HCT116 (cell line): Measurements from ENCODE around the gene ATP2C1. TPM values are rescaled to one million over a fixed set of nuclear protein-coding genes. Genes with fewer than 3 reads are reported as not detected.

Experiments
- ATAC-seq: fragments of 200-7000 bp; cut with Tn5 transposase; 2 replicates; pipeline ENCODE4 v1.9.1; 2020; ENCODE audit warnings: mild to moderate bottlenecking, moderate library complexity
- BruUV-seq: library from RNA; stranded (reverse); fragments of 400-500 nt; replicated peaks from 2 replicates; lab custom pipeline; 2021; lab: Mats Ljungman, UMichigan
- CTCF ChIA-PET: fragments of 300-600 bp; sonication (Branson Sonifier 250); formaldehyde crosslinking; loops from one replicate; lab custom pipeline; 2021; ENCODE audit warnings: antibody characterized with exemption; lab: Charles Lee
- POLR2A ChIA-PET: fragments of 300-600, 350-600 bp; sonication (Branson Sonifier 250); formaldehyde crosslinking; loops from one replicate; lab custom pipeline; 2021; ENCODE audit warnings: antibody characterized with exemption; lab: Charles Lee
- RAD21 ChIA-PET, 2 experiments: fragments of 300-600 bp; sonication (Branson Sonifier 250); formaldehyde crosslinking; loops; one replicate each; lab custom pipeline; 2023; ENCODE audit warnings: low total read pairs in 2 of 2; ENCODE audit not compliant: uncharacterized antibody in 2 of 2, unreplicated experiment in 2 of 2, low non-redundant PET in 1 of 2; lab: Charles Lee
- DNase-seq: peaks from one replicate; pipeline ENCODE4 v3.0.0-alpha.2; 2010; ENCODE audit warnings: low read depth, low spot score
- H2AFZ ChIP-seq: fragments of 200-600 bp; shearing (Covaris generic), sonication (generic); 2 replicates; pipeline ENCODE4 v1.6.1; 2017; ENCODE audit warnings: low read depth, mixed run types, mixed read lengths, antibody characterized with exemption, low read length; ENCODE audit not compliant: poor library complexity, severe bottlenecking
- H3K27ac ChIP-seq: 2 replicates; pipeline ENCODE4 v1.5.1; 2012; ENCODE audit warnings: low read depth, low read length
- H3K27me3 ChIP-seq: fragments of 200-600 bp; sonication (generic); 2 replicates; pipeline ENCODE4 v1.6.1; 2016; ENCODE audit warnings: mixed run types, low read length, mixed read lengths; ENCODE audit not compliant: insufficient read depth
- H3K36me3 ChIP-seq, 2 experiments: fragments of 200-500 bp in 1 of 2; fragments of 200-600 bp in 1 of 2; sonication (Bioruptor generic) in 1 of 2; sonication (generic) in 1 of 2; 2 replicates each; pipeline versions ENCODE4 v1.5.1 to v1.6.1; 2014 to 2016; ENCODE audit warnings: low read length in 2 of 2, inconsistent platforms in 1 of 2, mixed read lengths in 1 of 2, mixed run types in 1 of 2; ENCODE audit not compliant: insufficient read depth in 2 of 2, control insufficient read depth in 1 of 2
- H3K4me1 ChIP-seq, 2 experiments: fragments of 200-600 bp in 1 of 2; sonication (generic) in 1 of 2; 2 replicates each; pipeline versions ENCODE4 v1.5.1 to v1.6.1; 2012 to 2017; ENCODE audit warnings: low read length in 2 of 2, inconsistent platforms in 1 of 2, mild to moderate bottlenecking in 1 of 2, mixed read lengths in 1 of 2, mixed run types in 1 of 2, moderate library complexity in 1 of 2; ENCODE audit not compliant: insufficient read depth in 2 of 2, control insufficient read depth in 1 of 2
- H3K4me2 ChIP-seq: fragments of 200-600 bp; sonication (generic); 2 replicates; pipeline ENCODE4 v1.6.1; 2017; ENCODE audit warnings: mixed run types, low read length, mixed read lengths
- H3K4me3 ChIP-seq, 2 experiments: fragments of 200-600 bp in 1 of 2; sonication (generic) in 1 of 2; replicated peaks in 1 of 2; 2 replicates each; pipeline ENCODE4 v1.5.1; 2011 to 2016; ENCODE audit warnings: low read length in 2 of 2, control low read depth in 1 of 2, low read depth in 1 of 2, mild to moderate bottlenecking in 1 of 2, mixed read lengths in 1 of 2, mixed run types in 1 of 2
- H3K79me2 ChIP-seq: fragments of 200-600 bp; sonication (generic); 2 replicates; pipeline ENCODE4 v1.6.1; 2017; ENCODE audit warnings: mild to moderate bottlenecking, mixed run types, low read length, moderate library complexity, mixed read lengths; ENCODE audit not compliant: insufficient read depth
- H3K9ac ChIP-seq: fragments of 200-600 bp; sonication (generic); 2 replicates; pipeline ENCODE4 v1.6.1; 2016; ENCODE audit warnings: low read length, mixed read lengths
- H3K9me2 ChIP-seq: fragments of 200-600 bp; sonication (generic), shearing (Covaris generic); 2 replicates; pipeline ENCODE4 v1.6.1; 2017; ENCODE audit warnings: mixed run types, mild to moderate bottlenecking, moderate library complexity; ENCODE audit not compliant: insufficient read depth
- H3K9me3 ChIP-seq, 2 experiments: fragments of 200-500 bp in 1 of 2; fragments of 200-600 bp in 1 of 2; sonication (Bioruptor generic) in 1 of 2; sonication (generic) in 1 of 2; 2 replicates each; pipeline ENCODE4 v1.6.1; 2014 to 2017; ENCODE audit warnings: low read length in 2 of 2, mixed read lengths in 2 of 2, inconsistent platforms in 1 of 2, low read depth in 1 of 2, mild to moderate bottlenecking in 1 of 2, mixed run types in 1 of 2, moderate library complexity in 1 of 2; ENCODE audit not compliant: control insufficient read depth in 1 of 2, insufficient read depth in 1 of 2
- H4K20me1 ChIP-seq: fragments of 200-600 bp; sonication (generic), shearing (Covaris generic); 2 replicates; pipeline ENCODE4 v1.6.1; 2017; ENCODE audit warnings: mixed run types, mild to moderate bottlenecking, moderate library complexity; ENCODE audit not compliant: insufficient read depth
- EGR1 ChIP-seq: IDR thresholded peaks from 2 replicates; pipeline ENCODE4 v1.6.1; 2012; ENCODE audit warnings: low read depth
- FOSL1 ChIP-seq: IDR thresholded peaks from 2 replicates; pipeline ENCODE4 v1.6.1; 2012; ENCODE audit warnings: low read depth
- JUND ChIP-seq: IDR thresholded peaks from 2 replicates; pipeline ENCODE4 v1.6.1; 2012
- POLR2A ChIP-seq: IDR thresholded peaks from 2 replicates; pipeline ENCODE4 v1.7.0; 2011; ENCODE audit warnings: borderline replicate concordance; ENCODE audit not compliant: insufficient read depth, insufficient read length; ENCODE audit errors: extremely low read depth
- POLR2AphosphoS5 ChIP-seq: IDR thresholded peaks from 2 replicates; pipeline ENCODE4 v1.6.1; 2011; ENCODE audit warnings: mild to moderate bottlenecking, low read depth, low read length, moderate library complexity
- RAD21 ChIP-seq: IDR thresholded peaks from 2 replicates; pipeline ENCODE4 v1.6.1; 2012; ENCODE audit warnings: low read depth, mild to moderate bottlenecking
- SP1 ChIP-seq: IDR thresholded peaks from 2 replicates; pipeline ENCODE4 v1.6.1; 2012; ENCODE audit warnings: low read depth
- TCF7L2 ChIP-seq: IDR thresholded peaks from 2 replicates; pipeline ENCODE4 v1.7.0; 2011; ENCODE audit warnings: borderline replicate concordance, inconsistent platforms; ENCODE audit not compliant: insufficient read depth, insufficient read length; ENCODE audit errors: extremely low read depth
- YY1 ChIP-seq: IDR thresholded peaks from 2 replicates; pipeline ENCODE4 v1.6.1; 2011; ENCODE audit warnings: low read length, low read depth, moderate library complexity, mild to moderate bottlenecking; ENCODE audit not compliant: insufficient replicate concordance; ENCODE audit errors: extremely low read depth
- ZNF274 ChIP-seq: fragments of 200-500 bp; sonication (Bioruptor generic); IDR thresholded peaks from 2 replicates; pipeline ENCODE4 v1.6.1; 2014; ENCODE audit warnings: mild to moderate bottlenecking, low read depth, low read length, inconsistent platforms
- intact Hi-C: fragments of 100-400 bp; cut with micrococcal nuclease; formaldehyde crosslinking; loops from 2 replicates; pipeline ENCODE4 v1.10.0; 2022
- total RNA-seq: library from RNA; stranded (reverse); gene quantifications from one replicate; pipeline ENCODE4 v1.2.1, GENCODE V29; 2021; ENCODE audit not compliant: unreplicated experiment
- TF ChIP-seq, protein P1 (sequence below): IDR thresholded peaks from 2 replicates; pipeline ENCODE4 v1.6.1; 2012

Gene ATP2C1
- total RNA-seq, 1 experiment from 2014 or later = 69.1 TPM

DNA sequence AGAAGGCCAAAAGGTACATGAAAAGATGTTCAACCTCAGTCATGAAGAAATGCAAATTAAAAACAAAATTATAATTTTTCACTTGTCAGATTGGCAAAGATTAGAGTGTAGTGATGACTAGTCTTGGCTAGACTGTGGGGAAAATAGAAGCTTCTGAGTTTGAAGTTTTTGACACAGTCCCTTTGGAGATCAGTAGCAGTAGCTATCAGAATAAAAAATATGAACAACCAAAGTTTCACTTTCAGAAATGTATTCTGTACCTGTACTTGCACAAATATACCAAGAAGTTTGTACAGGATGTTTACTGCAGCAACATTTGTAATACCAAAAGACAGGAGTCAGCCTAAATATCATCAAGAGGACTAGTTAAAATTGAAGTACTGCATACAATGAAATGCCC, 14.1 kb downstream of the ATP2C1 start (continued):
- TF ChIP-seq, protein P1, sequence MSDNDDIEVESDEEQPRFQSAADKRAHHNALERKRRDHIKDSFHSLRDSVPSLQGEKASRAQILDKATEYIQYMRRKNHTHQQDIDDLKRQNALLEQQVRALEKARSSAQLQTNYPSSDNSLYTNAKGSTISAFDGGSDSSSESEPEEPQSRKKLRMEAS = no peak
- TF ChIP-seq ZNF274 (no peak), JUND (no peak), TCF7L2 (no peak), SP1 (no peak), EGR1 (no peak)

DNA sequence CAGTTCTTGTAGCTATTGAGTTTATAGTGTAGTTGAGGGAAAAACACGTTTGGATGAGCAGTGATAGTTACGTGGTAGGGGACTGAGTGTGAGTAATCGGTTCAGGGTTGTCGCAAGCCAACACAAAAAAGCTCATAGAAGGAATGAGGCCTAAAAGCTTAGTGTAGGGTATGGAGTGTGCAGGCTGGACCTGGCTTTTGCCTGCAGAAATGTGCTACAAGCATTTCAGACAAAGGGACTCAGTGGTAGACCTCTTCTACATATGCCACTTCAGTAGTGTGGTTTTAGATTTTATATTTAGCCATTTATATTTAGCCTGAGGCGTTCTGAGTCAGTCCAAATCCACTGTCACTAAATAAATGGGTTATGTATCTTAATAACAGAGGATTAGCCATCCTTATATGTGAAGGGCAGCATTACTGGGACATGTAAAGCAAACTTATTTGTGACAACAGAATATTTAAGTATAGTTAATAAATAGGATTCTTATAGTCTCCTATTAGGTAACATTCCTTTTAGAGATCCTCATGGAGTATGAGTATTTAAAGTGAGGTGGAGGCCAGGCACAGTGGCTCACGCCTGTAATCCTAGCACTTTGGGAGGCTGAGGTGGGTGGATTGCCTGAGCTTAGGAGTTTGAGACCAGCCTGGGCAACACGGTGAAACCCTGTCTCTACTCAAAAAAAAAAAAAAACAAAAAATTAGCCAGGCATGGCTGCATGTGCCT, 21.8 kb downstream of the ATP2C1 start:
- no TSS peak for BruUV-seq
- intact Hi-C loops = no loop called here
- no peaks in the 10 kb centered on the region for H3K36me3 ChIP-seq
- no peaks in the 10 kb centered on the region for H3K4me1 ChIP-seq
- ChIA-PET POLR2A (no interaction called here), CTCF (no interaction called here), RAD21 (no interaction called here)
- no peaks in the 10 kb centered on the region for H3K27me3 ChIP-seq
- no peaks in the 10 kb centered on the region for H3K9me3 ChIP-seq
- ATAC-seq = no peak
- DNase-seq = no peak
- H3K4me3 ChIP-seq = no peak overlapping the region
- H3K9me2 ChIP-seq = no peaks in the 10 kb centered on the region
- no peak overlapping the region for H3K27ac ChIP-seq
- peaks cover 6% of the 10 kb centered on the region; the same call in 1 of the 2 replicates for H4K20me1 ChIP-seq
- TF ChIP-seq FOSL1 (no peak), EGR1 (no peak), TCF7L2 (no peak), YY1 (no peak), JUND (no peak), RAD21 (no peak), POLR2AphosphoS5 (no peak), POLR2A (no peak)
- no peak overlapping the region for H3K9ac ChIP-seq
- H3K79me2 ChIP-seq = peaks cover 74% of the 10 kb centered on the region
- no peak overlapping the region for H2AFZ ChIP-seq
- H3K4me2 ChIP-seq = no peak overlapping the region
